Brain microvascular endothelial cell (primary cell): ENCODE measurements around the gene PRSS36.

ENCODE experiments used
- DNase-seq: peaks from one replicate; pipeline ENCODE4 v3.0.0-alpha.2; 2020
- H3K27ac ChIP-seq: fragments of 250-450 bp; sonication (Bioruptor Pico); 2 replicates; pipeline ENCODE4 v1.5.1; 2020; ENCODE audit warnings: mild to moderate bottlenecking, moderate library complexity
- H3K27me3 ChIP-seq: fragments of 250-450 bp; sonication (Bioruptor Pico); replicated peaks from 2 replicates; pipeline ENCODE4 v1.5.1; 2020; ENCODE audit warnings: mild to moderate bottlenecking
- H3K36me3 ChIP-seq: fragments of 250-450 bp; sonication (Bioruptor Pico); replicated peaks from 2 replicates; pipeline ENCODE4 v1.5.1; 2020; ENCODE audit warnings: mild to moderate bottlenecking
- H3K4me3 ChIP-seq: 2 replicates; pipeline ENCODE4 v1.5.1; 2011; ENCODE audit warnings: low read depth, mild to moderate bottlenecking, control low read depth, low read length, moderate library complexity
- in situ Hi-C: cut with HindIII; loops from 2 replicates; pipeline ENCODE4 v1.10.0; 2017; ENCODE audit warnings: low sequenced_read_pairs, low pct_ligation_motif_present
- TF ChIP-seq, protein P1 (sequence below): IDR thresholded peaks from 2 replicates; pipeline ENCODE4 v1.5.1; 2011; ENCODE audit warnings: low read depth, mild to moderate bottlenecking, moderate library complexity, low read length, control low read depth, inconsistent platforms; ENCODE audit errors: missing control alignments

Gene PRSS36

DNA sequence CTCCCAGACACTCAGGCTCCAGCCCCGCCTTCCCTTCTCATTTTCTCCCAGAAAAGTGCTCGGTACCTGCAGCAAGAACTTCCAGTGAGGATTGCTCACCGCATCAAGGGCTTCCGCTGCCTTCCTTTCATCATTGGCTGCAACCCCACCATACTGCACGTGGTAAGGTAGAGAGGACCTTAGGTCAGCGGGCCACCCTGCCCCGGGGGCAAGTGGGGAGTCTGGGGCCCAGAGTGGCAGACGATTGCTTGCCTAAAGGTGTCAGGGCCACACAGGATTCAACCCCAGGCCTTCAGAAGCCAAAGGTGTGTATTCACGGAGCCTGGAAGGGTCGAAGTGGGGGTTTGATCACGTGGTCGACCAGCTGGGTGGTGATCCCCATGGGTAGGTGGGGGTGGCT lies 40.2 kb downstream of the PRSS36 start:
- DNase-seq: no peak
- in situ Hi-C loops: no loop called here
- Histone ChIP-seq H3K36me3 (peaks cover 31% of the 10 kb centered on the region), H3K27me3 (no peaks in the 10 kb centered on the region), H3K27ac (no peak overlapping the region), H3K4me3 (no peak overlapping the region)
- TF ChIP-seq, protein P1, sequence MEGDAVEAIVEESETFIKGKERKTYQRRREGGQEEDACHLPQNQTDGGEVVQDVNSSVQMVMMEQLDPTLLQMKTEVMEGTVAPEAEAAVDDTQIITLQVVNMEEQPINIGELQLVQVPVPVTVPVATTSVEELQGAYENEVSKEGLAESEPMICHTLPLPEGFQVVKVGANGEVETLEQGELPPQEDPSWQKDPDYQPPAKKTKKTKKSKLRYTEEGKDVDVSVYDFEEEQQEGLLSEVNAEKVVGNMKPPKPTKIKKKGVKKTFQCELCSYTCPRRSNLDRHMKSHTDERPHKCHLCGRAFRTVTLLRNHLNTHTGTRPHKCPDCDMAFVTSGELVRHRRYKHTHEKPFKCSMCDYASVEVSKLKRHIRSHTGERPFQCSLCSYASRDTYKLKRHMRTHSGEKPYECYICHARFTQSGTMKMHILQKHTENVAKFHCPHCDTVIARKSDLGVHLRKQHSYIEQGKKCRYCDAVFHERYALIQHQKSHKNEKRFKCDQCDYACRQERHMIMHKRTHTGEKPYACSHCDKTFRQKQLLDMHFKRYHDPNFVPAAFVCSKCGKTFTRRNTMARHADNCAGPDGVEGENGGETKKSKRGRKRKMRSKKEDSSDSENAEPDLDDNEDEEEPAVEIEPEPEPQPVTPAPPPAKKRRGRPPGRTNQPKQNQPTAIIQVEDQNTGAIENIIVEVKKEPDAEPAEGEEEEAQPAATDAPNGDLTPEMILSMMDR: no peak

DNA sequence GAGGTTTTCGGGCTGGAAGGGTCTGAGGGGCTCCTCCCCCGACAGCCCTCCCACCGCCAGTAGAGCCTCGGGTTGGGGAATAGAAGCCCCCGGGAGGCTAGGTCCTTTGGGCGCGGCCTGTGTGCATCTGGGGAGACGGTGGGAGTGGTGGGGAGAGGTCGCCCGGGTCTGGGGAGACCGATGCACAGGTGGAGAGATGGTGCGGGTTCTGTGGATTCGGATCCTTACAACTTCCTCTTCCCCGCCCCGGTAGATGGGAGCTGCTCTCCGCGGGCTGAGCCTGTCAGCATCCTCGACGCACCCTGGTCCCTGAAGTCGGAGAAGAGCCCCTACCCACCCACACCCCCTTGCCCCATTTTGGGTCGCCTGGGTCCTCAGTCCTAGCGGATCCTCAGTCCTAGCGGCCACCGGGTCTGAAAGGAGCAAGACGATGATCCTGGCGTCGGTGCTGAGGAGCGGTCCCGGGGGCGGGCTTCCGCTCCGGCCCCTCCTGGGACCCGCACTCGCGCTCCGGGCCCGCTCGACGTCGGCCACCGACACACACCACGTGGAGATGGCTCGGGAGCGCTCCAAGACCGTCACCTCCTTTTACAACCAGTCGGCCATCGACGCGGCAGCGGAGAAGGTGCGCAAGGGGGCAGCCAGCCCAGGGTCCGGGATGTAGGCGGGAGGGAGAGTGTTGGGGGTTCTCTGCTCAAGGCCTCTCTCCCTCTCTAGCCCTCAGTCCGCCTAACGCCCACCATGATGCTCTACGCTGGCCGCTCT lies 40.9 kb downstream of the PRSS36 start:
- DNase-seq: no peak
- Histone ChIP-seq H3K36me3 (peaks cover 31% of the 10 kb centered on the region), H3K27ac (peak overlapping the region; percentile 60), H3K27me3 (no peaks in the 10 kb centered on the region), H3K4me3 (peak overlapping the region; percentile 85)
- in situ Hi-C loops: no loop called here
- TF ChIP-seq, protein P1: no peak

DNA sequence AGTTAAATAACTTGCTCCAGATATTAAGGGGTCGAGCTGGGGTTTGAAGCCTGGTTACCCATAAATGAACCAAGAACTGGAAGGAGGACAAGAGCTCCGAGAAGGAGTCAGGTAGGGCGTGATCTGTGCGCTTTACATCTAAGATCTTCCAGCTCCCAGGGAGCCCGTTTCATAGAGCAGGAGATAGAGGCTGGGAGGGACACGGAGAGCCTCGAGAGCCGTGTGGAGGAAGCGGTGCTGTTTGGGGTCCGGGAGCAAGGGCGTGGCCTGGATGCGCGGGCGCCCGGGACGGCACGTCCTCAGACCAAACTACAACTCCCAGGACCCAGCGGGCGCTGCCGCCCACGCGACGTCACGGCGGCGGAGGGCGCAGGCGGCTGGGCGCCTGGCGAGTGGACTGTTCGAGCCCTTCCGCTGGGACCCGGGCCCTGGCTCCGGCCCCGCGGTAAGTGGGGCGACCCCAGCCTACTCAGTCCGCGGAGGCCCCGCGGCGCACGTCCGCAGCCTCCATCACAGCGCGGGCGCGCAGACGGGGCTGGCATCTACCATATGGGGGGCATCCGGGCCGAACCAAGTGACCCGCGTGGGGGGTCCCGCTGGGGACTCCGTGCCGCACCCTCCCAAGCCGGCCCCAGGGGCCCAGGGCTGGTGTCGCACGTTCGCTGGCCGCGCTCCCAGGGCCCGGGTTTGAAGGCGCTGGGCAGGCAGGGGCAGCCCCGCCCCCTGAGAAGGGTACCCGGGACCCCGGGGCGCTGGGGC lies 41.7 kb downstream of the PRSS36 start, which contains the start of gene BCKDK:
Gene BCKDK, plus strand, starts transcription at position 352 of the 759 bp plus-strand sequence. CDS start 838 bp downstream, outside the sequence.
- in situ Hi-C loops: no loop called here
- DNase-seq: peak; percentile 49
- TF ChIP-seq, protein P1: no peak

DNA sequence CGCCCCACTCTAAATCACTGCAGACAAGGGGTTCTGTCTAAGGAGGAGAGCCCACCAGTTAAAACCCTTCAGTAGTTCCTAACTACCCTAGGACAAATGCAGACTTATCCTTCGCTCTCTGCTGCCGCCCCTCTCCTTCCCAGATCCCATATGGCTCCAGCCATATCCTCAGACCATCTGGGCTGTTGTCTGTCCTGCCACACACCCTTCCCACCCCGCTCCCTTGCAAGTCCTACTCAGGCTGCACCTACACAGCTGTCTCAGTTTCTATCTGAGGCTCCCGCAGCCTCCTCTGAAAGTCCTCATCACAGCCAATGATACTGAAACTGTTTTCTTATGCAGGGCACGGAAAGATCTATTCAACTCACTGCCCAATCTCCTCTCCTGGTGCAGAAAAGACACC lies 42.4 kb downstream of the PRSS36 start:
- Histone ChIP-seq H3K27me3 (no peaks in the 10 kb centered on the region), H3K4me3 (no peak overlapping the region), H3K27ac (no peak overlapping the region), H3K36me3 (peaks cover 27% of the 10 kb centered on the region)
- in situ Hi-C loops: no loop called here
- DNase-seq: no peak
- TF ChIP-seq, protein P1: no peak

More for the DNA sequence above, 41.7 kb downstream of the PRSS36 start, which contains the start of gene BCKDK:
- Histone ChIP-seq H3K4me3 (peak within 1 kb of the TSS; percentile 85), H3K27ac (peak within 1 kb of the TSS; percentile 60), H3K36me3 (peaks cover 31% of the 10 kb centered on the region), H3K27me3 (no peaks in the 10 kb centered on the region)

GRCh38 chr16:31106509-31107464 lies 43.1 kb downstream of the PRSS36 start:
- Histone ChIP-seq H3K36me3 (peaks cover 23% of the 10 kb centered on the region), H3K27me3 (no peaks in the 10 kb centered on the region), H3K4me3 (no peak overlapping the region), H3K27ac (no peak overlapping the region)
- TF ChIP-seq, protein P1: no peak
- in situ Hi-C loops: no loop called here
- no peak for DNase-seq
